Measurements from ENCODE around the gene CNGA3.
"Not testable (repeated sequence)": the region's sequence is repeated elsewhere in the genome, so short reads cannot be mapped to it uniquely, and the experiment has no call there.

CNGA3 gene

DNA sequence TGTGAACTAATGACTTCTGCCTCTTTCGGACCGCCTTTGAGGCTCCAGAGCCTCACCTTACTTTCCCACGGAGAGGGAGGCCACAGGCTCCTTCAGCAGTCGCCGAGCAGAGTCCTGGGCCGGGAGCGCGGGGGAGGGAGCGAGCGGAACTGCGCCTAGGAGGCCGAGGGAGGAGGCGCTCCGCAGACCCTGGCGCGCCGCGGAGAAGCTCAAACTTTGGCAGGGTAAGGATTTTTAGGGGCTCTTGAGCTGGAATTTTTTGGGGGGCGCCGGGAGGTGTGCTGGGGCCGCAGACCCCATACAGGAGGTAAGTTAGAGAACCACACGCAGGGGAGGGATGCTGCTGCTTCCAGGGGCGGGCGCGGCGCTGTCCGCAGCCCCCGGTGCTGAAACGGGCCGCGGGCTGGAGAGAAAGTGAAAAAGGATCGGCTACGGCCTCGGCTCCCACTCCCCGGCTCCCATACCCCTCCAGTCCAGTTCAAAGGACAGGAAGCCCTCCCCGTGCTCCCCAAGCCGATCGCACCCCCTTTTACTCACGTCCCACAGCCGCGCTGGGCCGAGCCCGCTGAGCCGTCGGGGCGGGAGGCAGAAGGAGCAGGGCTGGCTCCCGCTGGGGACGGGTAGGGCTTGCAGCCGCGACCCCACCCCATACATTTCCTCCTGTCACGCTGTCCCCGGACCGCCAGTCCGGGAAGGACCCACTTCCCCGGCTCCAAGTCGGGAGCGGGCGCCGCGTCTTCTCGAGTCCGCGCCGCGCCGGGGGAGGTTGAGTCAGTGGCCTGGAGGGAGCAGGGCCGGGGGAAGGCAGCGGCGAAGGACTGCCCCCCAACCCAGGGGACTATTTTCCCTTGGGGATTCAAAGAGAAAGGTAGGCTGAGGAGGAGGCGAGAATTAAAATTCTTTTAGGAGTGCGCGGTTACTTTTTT lies at the start of gene CNGA3:
Gene CNGA3, plus strand, starts transcription at position 146 of the 926 bp plus-strand sequence. CDS start 23,520 bp downstream, outside the sequence.
- peak; percentile 75 for DNase-seq

- no peak for DNase-seq
Observed at GRCh38 chr2:98297817-98298682, 48.2 kb upstream of the CNGA3 start.

DNA sequence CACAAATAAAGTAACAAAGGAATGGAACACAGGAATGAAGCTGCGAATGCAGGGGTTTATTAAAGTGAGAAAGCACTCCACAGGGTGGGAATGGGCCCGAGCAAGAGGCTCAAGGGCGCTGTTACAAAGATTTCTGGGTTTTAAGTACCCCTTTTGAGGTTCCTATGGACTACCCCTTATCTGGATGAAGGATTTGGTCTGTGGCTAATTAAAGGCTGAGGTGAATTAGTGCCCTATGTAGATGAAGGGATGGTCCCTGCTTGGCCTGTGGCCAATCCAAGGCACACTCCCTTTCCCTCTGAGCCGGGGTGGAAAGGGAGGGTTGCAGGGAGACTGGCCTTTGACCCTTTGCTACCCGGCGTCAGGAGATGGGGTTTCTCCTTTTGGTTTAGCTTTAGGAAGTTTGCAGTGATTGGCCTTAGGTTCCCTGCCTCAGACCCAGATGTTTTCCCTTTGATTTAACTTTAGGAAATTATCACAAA lies 47.5 kb upstream of the CNGA3 start:
- peak; percentile 10 for DNase-seq

- DNase-seq: peak; percentile 83
Observed at GRCh38 chr2:98299211-98299905, 46.9 kb upstream of the CNGA3 start.

- no peak for DNase-seq
Observed at GRCh38 chr2:98300141-98300874, 45.9 kb upstream of the CNGA3 start.

DNA sequence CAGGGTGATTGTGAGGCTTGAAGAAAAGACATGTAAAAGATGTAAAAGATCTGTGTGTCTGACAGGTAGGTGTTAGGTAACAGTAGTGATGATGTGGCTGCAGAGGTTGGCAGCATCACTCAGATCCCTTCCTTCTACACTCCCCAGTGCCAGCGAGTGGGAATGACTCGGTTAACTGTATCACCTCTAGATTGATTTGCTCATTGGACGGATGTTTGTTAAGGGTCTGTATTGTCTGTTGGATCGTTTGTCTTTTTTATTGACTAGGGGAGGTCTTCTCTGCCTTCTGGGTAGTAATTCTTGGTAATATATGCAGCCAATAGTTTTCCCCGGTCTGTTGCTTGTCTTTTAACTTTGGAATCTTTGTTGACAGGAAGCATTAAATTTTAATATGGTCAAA lies 44.8 kb upstream of the CNGA3 start:
- DNase-seq: no peak

DNA sequence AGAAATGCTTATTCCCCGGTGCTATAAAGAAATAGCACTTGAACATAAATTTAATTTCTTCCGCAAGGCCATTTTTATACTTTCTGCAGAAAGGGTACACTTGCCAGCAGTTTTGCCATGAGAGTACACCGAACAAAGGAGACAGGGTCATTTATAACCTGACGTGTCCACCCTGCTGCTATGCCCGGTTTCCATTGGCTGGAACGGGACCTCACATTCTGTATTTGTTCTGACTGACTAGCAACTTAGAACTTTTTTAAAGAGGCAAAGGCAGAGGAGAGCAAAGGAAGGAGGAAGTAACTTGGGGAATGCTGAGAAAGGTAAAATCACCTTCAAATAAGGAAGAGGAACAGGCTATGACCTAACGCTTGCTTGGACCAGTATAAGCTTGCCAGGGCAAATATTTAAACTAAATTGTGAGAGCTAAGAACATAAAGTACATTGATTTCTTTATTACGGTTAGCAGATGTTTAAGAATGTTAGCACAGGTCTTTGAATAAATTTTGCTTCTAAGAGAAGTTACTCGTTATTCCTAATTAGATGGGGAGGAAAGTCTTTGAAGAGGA lies 39.0 kb upstream of the CNGA3 start:
- DNase-seq: not testable (repeated sequence)

- DNase-seq: no peak
Observed at GRCh38 chr2:98308068-98308467, 38.2 kb upstream of the CNGA3 start.

DNA sequence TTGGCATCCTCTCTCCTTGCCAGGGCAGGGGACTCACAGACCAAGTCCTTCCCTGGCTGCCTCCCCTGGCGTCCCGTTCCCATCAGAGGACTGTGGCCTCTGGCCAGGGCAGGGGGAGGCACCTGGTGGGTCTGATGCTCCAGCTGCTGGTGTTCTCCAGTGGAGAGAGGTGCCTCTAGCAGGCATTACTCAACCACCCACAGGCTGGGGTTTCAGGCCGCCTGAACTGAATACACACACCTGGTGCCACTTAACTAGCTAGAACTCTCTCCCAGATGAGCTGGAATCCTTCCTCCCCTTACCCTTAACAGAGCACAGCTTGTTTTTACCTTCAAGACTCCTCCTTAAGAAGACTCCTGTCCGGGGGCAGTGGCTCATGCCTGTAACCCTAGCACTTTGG lies 37.7 kb upstream of the CNGA3 start:
- no peak for DNase-seq

DNA sequence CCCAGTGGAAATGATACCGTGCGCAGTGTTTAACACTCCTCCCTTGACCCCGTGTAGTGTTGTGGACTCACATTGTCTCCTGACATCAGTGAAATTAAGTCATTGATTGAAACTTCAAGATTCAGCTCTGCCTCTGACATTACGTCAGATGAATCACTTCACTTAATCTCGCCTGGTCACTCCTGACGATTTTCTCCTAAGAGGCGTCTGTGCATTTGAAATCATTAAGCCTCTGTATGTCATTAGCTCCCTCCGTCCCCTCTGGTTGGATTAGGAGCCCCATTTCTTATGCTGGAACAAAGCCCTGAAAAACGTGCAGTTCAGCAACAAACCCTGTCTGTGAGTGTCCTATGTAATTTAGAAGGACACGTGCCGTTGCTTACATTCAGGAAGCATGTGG lies 36.7 kb upstream of the CNGA3 start:
- peak; percentile 20 for DNase-seq

- DNase-seq: no peak
Observed at GRCh38 chr2:98310010-98310409, 36.2 kb upstream of the CNGA3 start.

- DNase-seq: no peak
Observed at GRCh38 chr2:98311090-98311489, 35.2 kb upstream of the CNGA3 start.

DNA sequence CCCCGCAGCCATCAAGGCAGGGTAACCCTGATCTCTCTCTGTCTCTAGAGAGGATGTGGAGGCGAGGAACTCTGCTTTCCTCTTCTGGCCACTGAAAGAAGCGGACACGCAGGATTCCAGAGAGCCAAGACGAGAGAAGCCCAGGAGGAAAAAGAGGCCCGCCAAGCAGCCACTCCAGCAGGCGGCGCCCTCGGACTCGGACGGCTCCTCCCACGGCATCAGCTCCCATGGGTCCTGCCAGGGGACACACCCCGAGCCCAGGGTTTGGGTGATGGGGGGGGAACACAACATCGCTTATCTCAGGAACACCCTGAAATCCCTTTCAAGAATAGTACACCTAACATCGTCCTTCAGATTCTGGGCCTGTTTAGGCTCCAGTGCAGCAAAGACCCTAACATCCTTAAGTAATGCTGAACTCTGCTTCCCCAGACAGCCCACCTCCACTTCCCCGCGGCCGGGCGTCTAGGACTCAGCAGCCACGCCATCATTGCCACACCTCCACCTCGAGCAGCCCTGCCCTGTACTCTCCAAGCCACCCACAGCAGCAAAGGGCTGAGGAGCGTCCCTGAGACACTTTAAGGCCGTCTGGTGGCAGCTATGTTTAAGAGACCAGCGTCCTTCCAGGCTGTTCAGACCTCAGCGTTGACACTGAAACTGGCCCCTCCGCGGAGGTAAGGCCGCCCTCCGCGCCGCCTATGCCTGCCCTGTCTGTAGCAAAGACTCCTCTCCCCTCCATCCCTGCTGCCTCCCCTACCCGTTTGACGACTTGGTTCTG lies 34.3 kb upstream of the CNGA3 start:
- no peak for DNase-seq

DNA sequence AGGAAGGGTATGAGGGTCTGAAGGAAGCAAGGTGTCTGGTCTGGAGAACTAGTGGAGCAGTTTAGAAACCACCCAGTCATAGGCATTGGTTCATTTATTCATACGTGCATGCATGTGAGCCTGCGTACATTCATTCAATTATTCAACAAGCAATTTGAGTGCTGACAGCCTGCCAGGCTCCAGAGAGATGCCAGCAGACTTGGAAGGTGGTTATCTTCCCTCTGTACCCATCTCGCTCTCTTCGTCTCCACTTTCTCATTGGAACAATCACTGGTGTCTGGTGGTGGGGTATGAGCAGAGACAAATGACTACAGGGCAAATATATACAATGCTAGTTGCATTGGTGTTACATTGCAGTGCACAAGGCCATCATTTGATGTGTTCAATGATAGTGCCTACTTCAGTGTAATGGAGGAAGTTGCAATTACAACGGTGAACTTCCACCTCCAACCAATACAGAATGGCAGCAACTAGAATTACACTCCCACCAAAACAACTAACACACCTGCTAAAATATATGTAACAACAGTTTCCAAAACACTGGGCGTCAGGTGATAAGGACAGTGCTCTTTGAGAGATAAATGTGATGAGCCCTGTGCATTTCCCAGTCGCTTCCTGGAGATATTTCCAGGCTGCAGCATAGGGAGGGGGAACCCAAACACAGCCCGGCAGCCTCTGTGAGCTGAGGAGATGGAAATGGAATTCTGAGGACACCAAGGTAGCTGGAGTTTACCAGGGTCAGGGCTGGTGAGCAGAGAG lies 32.6 kb upstream of the CNGA3 start:
- DNase-seq: no peak

GRCh38 chr2:98314251-98314650 lies 32.0 kb upstream of the CNGA3 start:
- no peak for DNase-seq

DNA sequence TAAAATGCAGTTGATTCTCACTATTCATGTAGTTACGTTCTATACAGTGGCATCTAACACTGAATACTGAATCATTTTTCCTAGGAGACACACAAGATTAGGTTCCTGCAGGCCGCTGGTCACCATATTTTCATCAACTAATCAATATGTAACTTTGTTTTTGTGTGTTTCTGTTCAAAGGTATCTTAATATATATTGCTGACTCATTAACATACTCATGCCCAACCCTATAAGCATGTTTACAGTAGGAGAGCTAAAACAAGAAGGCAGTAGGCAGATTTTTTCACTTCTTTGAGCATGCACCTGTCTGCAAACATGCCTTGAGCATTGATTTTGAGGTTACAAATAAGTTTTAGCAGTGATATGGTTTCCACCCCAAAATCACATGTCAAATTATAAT lies 30.3 kb upstream of the CNGA3 start:
- no peak for DNase-seq

DNA sequence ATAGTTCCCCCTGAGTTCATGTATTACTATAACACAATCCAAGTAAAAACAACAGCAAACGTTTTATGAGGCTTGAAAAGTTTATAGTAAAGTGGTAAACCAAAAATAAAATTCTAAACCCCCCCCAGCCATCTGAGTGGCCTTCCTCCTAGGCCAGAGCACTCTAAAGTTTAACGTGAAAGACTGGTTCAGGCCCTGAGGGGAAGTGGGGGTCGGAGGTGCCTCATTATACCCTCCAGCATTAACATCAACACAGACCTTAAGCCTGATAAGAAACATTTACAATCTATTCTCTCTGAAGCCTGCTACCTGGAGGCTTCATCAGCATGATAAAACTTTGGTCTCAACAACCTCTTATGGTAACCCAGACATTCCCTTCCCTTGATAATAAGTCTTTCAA lies 29.0 kb upstream of the CNGA3 start:
- DNase-seq: no peak

GRCh38 chr2:98320171-98320570 lies 26.1 kb upstream of the CNGA3 start:
- not testable (repeated sequence) for DNase-seq

GRCh38 chr2:98324181-98324580 lies 22.1 kb upstream of the CNGA3 start:
- no peak for DNase-seq

GRCh38 chr2:98327776-98328175 lies 18.5 kb upstream of the CNGA3 start:
- no peak for DNase-seq
